K562 (cell line): ENCODE results near the gene PRAME. TPM values are rescaled to one million over a fixed set of nuclear protein-coding genes. Genes with fewer than 3 reads are reported as not detected.

Source experiments
- ATAC-seq: fragments of 200-7000 bp; cut with Tn5 transposase; 3 replicates; pipeline ENCODE4 v1.9.1; 2020; ENCODE audit warnings: moderate library complexity
- BruUV-seq: library from RNA; stranded (reverse); fragments of 400-500 nt; replicated peaks from 2 replicates; lab custom pipeline; 2021; lab: Mats Ljungman, UMichigan
- CTCF ChIA-PET: fragments of 300-600 bp; formaldehyde crosslinking; extraction: SDS; loops from one replicate; lab custom pipeline; 2021; ENCODE audit warnings: low intra/inter-chr PET ratio; lab: Yijun Ruan, JAX
- POLR2A ChIA-PET: fragments of 300-600, 350-650 bp; sonication (Branson Sonifier 250); formaldehyde crosslinking; extraction: SDS; loops from one replicate; lab custom pipeline; 2021; ENCODE audit warnings: antibody characterized with exemption, inconsistent platforms; lab: Yijun Ruan, JAX
- DNase-seq, 4 experiments: peaks; one replicate each; pipeline versions ENCODE4 v3.0.0 to v3.0.0-alpha.2; 2011 to 2018; ENCODE audit warnings: low spot score in 3 of 4, mixed read lengths in 3 of 4; ENCODE audit errors: extremely low read depth in 1 of 4
- FAIRE-seq: peaks from 2 replicates; lab custom pipeline; 2011; peaks lifted over from hg19 to GRCh38; lab: Jason Lieb, UNC
- H2AFZ ChIP-seq: 2 replicates; pipeline ENCODE4 v1.6.0; 2011; ENCODE audit warnings: low read depth, low read length, control low read depth, inconsistent platforms
- H3K27ac ChIP-seq: fragments of 200-600 bp; 3 replicates; pipeline ENCODE4 v1.8.0; 2011; ENCODE audit warnings: low read depth, mild to moderate bottlenecking, control low read depth, inconsistent platforms, low read length, moderate library complexity, mixed read lengths; ENCODE audit errors: extremely low read depth
- H3K27me3 ChIP-seq, 2 experiments: fragments of 300-600 bp in 1 of 2; 2 replicates in 1 of 2; 3 replicates in 1 of 2; pipeline versions ENCODE4 v1.6.0 to v1.8.0; 2011; ENCODE audit warnings: inconsistent platforms in 2 of 2, low read length in 2 of 2, mild to moderate bottlenecking in 1 of 2, mixed read lengths in 1 of 2, moderate library complexity in 1 of 2; ENCODE audit not compliant: control insufficient read depth in 2 of 2, insufficient read depth in 2 of 2
- H3K36me3 ChIP-seq: fragments of 300-600 bp; 3 replicates; pipeline ENCODE4 v1.8.0; 2011; ENCODE audit warnings: mild to moderate bottlenecking, low read length, inconsistent platforms; ENCODE audit not compliant: control insufficient read depth, insufficient read depth
- H3K4me1 ChIP-seq, 2 experiments: fragments of 200-600 bp in 1 of 2; replicated peaks in 1 of 2; 2 replicates in 1 of 2; 3 replicates in 1 of 2; pipeline versions ENCODE4 v1.5.1 to v1.8.0; 2011; ENCODE audit warnings: inconsistent platforms in 2 of 2, low read length in 2 of 2, mild to moderate bottlenecking in 1 of 2, mixed read lengths in 1 of 2, moderate library complexity in 1 of 2; ENCODE audit not compliant: control insufficient read depth in 2 of 2, insufficient read depth in 2 of 2
- H3K4me2 ChIP-seq: 2 replicates; pipeline ENCODE4 v1.6.1; 2011; ENCODE audit warnings: low read length, control low read depth, inconsistent platforms, mixed read lengths; ENCODE audit not compliant: insufficient read depth
- H3K4me3 ChIP-seq: fragments of 200-600 bp; sonication (generic), shearing (Covaris generic); 2 replicates; pipeline ENCODE4 v1.5.1; 2016; ENCODE audit warnings: control low read depth, inconsistent platforms
- H3K79me2 ChIP-seq: fragments of 200-600 bp; 3 replicates; pipeline ENCODE4 v1.8.0; 2011; ENCODE audit warnings: low read length, inconsistent platforms; ENCODE audit not compliant: control insufficient read depth, insufficient read depth
- H3K9ac ChIP-seq, 2 experiments: 2 replicates each; pipeline versions ENCODE4 v1.6.0 to v1.6.1; 2011; ENCODE audit warnings: low read depth in 2 of 2, low read length in 2 of 2, control low read depth in 1 of 2, inconsistent platforms in 1 of 2, mild to moderate bottlenecking in 1 of 2, mixed read lengths in 1 of 2; ENCODE audit not compliant: insufficient read depth in 1 of 2
- H3K9me1 ChIP-seq: one replicate; pipeline ENCODE4 v1.6.0; 2011; ENCODE audit warnings: inconsistent platforms, mild to moderate bottlenecking, low read length, moderate library complexity; ENCODE audit not compliant: control insufficient read depth, insufficient read depth
- H3K9me3 ChIP-seq: replicated peaks from 2 replicates; pipeline ENCODE4 v1.5.1; 2011; ENCODE audit warnings: low read depth, low read length, inconsistent platforms; ENCODE audit not compliant: control insufficient read depth, insufficient read depth
- H4K20me1 ChIP-seq: replicated peaks from 2 replicates; pipeline ENCODE4 v1.6.1; 2011; ENCODE audit warnings: low read length, inconsistent platforms, mixed read lengths; ENCODE audit not compliant: control insufficient read depth, insufficient read depth
- ETV6 ChIP-seq, 3 experiments: fragments of 150-350 bp in 1 of 3; sonication (generic) in 1 of 3; formaldehyde crosslinking in 1 of 3; IDR thresholded peaks; 2 replicates each; pipeline versions ENCODE4 v1.6.1 to v1.8.0; 2014 to 2022; ENCODE audit warnings: borderline replicate concordance in 2 of 3, low read depth in 2 of 3, antibody characterized with exemption in 1 of 3, low read length in 1 of 3, mild to moderate bottlenecking in 1 of 3, missing genetic modification reagents in 1 of 3
- PYGO2 ChIP-seq: fragments of 450-650 bp; IDR thresholded peaks from 2 replicates; pipeline ENCODE4 v1.6.1; 2016; ENCODE audit warnings: mild to moderate bottlenecking, missing genetic modification characterization, moderate library complexity, missing compliant biosample characterization
- WGBS: fragments of 100-300 bp; shearing (Covaris generic); methylation state at CpG from one replicate; pipeline ENCODE4 v1.1.6; 2016; ENCODE audit warnings: low coverage, mixed read lengths; ENCODE audit not compliant: insufficient coverage; ENCODE audit errors: missing lambda C conversion rate; 5-methylcytosine and 5-hydroxymethylcytosine counted together
- in situ Hi-C: fragments of 300-500 bp; cut with MboI; formaldehyde crosslinking; loops from 4 replicates; pipeline ENCODE4 v1.15.0; 2018; ENCODE audit warnings: inconsistent platforms, mixed read lengths
- intact Hi-C: fragments of 100-400 bp; cut with micrococcal nuclease; formaldehyde crosslinking; loops from 2 replicates; pipeline ENCODE4 v1.14.2; 2022
- polyA plus RNA-seq, 8 experiments: library from polyadenylated mRNA; depleted of rRNA in 4 of 8; stranded (reverse) in 5 of 8; unstranded in 3 of 8; fragments of >200 nt; fragmentation: Nextera tagmentation in 2 of 8; fragmentation: Illumina TruSeq in 1 of 8; extraction: Ambion mirVana in 2 of 8; extraction: Trizol in 1 of 8; gene quantifications; 2 replicates each; pipeline versions ENCODE4 v1.2.1 to v1.2.3, GENCODE V29; 2011 to 2014; ENCODE audit warnings: inconsistent platforms in 1 of 8, missing spikeins in 1 of 8
- total RNA-seq, 7 experiments: library from RNA; depleted of rRNA in 6 of 7; stranded (reverse); fragments of >200 nt in 6 of 7; fragmentation: Illumina TruSeq in 2 of 7; extraction: Trizol in 2 of 7; gene quantifications; 2 replicates each; pipeline versions ENCODE4 v1.2.1 to v1.2.3, GENCODE V29; 2011 to 2021; ENCODE audit warnings: low replicate concordance in 1 of 7
- TF ChIP-seq, protein P1 (sequence below): fragments of 450-650 bp; IDR thresholded peaks from 2 replicates; pipeline ENCODE4 v1.7.0; 2016; ENCODE audit warnings: borderline replicate concordance
- TF ChIP-seq, protein P2 (sequence below): sonication (generic); formaldehyde crosslinking; IDR thresholded peaks from 2 replicates; pipeline ENCODE4 v1.8.0; 2022; ENCODE audit warnings: missing genetic modification reagents, mild to moderate bottlenecking, borderline replicate concordance
- TF ChIP-seq, protein P3 (sequence below): sonication (generic); formaldehyde crosslinking; IDR thresholded peaks from 2 replicates; pipeline ENCODE4 v1.8.0; 2022; ENCODE audit warnings: mild to moderate bottlenecking, missing genetic modification reagents
- TF ChIP-seq, protein P4 (sequence below): fragments of 450-650 bp; IDR thresholded peaks from one replicate; pipeline ENCODE4 v1.6.1; 2018; ENCODE audit warnings: mild to moderate bottlenecking, moderate library complexity; ENCODE audit not compliant: partially characterized antibody
- TF ChIP-seq, protein P5 (sequence below): sonication (generic); formaldehyde crosslinking; IDR thresholded peaks from 2 replicates; pipeline ENCODE4 v1.8.1; 2023; ENCODE audit warnings: mild to moderate bottlenecking, missing genetic modification reagents

PRAME gene
- total and polyA plus RNA-seq, 9 of the 15 experiments (the other 6 are each of a cell fraction or from before 2014, with no cell fraction given), result 662 to 2,141 (median 1,142) TPM

DNA sequence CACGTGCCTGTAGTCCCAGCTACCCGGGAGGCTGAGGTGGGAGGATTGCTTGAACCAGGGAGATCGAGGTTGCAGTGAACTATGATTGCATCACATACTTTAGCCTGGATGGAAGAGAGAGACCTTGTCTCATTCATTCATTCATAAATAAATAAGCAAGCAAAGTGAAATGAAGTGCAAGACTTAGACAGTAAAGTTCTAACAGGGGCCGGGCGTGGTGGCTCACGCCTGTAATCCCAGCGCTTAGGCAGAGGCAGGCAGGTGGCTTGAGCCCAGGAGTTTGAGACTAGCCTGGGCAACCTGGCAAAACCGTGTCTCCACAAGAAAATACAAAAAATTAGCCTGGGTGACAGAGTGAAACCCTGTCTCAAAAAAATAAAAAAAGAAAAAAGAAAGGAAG is 37.4 kb downstream of the PRAME start:
- no peaks in the 10 kb centered on the region; the same call in 1 of the 2 replicates for H3K9me3 ChIP-seq
- intact Hi-C loops (no loop called here), in situ Hi-C loops (no loop called here)
- H3K4me2 ChIP-seq, result no peak overlapping the region
- peak overlapping the region in 1 of 2 experiments; percentile 4; a peak in 1 of 4 replicates for H3K9ac ChIP-seq
- peaks cover 27 to 30% of the 10 kb centered on the region in 2 experiments for H3K4me1 ChIP-seq
- no peaks in the 10 kb centered on the region for H3K27me3 ChIP-seq
- ChIA-PET POLR2A (interaction anchor here (0.6 to 14.7 kb wide), 8 partner anchors 10 to 51 kb away, joined by 3 to 289 read pairs (median 48); partner anchors contain the start of genes PRAME and ZNF280B), CTCF (interaction anchor here (1.3 kb wide), 2 partner anchors 37 to 41 kb away, joined by 3 read pairs; partner anchors contain the start of gene PRAME)
- WGBS, result 54% methylated on average over 8 of the region's 8 CpGs
- H2AFZ ChIP-seq, result peak overlapping the region; percentile 88
- no peaks in the 10 kb centered on the region for H4K20me1 ChIP-seq
- H3K27ac ChIP-seq, result peak overlapping the region; percentile 61; the same call in 1 of the 3 replicates
- peaks cover 20% of the 10 kb centered on the region for H3K79me2 ChIP-seq
- DNase-seq, result peak in 1 of 4 experiments; percentile 55
- no TSS peak for BruUV-seq
- peaks cover 10% of the 10 kb centered on the region; the same call in 1 of the 3 replicates for H3K36me3 ChIP-seq
- no peak overlapping the region for H3K4me3 ChIP-seq
- ATAC-seq, result no peak
- peaks cover 4% of the 10 kb centered on the region for H3K9me1 ChIP-seq
- FAIRE-seq, result no peak
- TF ChIP-seq, protein P1, sequence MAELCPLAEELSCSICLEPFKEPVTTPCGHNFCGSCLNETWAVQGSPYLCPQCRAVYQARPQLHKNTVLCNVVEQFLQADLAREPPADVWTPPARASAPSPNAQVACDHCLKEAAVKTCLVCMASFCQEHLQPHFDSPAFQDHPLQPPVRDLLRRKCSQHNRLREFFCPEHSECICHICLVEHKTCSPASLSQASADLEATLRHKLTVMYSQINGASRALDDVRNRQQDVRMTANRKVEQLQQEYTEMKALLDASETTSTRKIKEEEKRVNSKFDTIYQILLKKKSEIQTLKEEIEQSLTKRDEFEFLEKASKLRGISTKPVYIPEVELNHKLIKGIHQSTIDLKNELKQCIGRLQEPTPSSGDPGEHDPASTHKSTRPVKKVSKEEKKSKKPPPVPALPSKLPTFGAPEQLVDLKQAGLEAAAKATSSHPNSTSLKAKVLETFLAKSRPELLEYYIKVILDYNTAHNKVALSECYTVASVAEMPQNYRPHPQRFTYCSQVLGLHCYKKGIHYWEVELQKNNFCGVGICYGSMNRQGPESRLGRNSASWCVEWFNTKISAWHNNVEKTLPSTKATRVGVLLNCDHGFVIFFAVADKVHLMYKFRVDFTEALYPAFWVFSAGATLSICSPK, result no peak
- TF ChIP-seq, protein P2, sequence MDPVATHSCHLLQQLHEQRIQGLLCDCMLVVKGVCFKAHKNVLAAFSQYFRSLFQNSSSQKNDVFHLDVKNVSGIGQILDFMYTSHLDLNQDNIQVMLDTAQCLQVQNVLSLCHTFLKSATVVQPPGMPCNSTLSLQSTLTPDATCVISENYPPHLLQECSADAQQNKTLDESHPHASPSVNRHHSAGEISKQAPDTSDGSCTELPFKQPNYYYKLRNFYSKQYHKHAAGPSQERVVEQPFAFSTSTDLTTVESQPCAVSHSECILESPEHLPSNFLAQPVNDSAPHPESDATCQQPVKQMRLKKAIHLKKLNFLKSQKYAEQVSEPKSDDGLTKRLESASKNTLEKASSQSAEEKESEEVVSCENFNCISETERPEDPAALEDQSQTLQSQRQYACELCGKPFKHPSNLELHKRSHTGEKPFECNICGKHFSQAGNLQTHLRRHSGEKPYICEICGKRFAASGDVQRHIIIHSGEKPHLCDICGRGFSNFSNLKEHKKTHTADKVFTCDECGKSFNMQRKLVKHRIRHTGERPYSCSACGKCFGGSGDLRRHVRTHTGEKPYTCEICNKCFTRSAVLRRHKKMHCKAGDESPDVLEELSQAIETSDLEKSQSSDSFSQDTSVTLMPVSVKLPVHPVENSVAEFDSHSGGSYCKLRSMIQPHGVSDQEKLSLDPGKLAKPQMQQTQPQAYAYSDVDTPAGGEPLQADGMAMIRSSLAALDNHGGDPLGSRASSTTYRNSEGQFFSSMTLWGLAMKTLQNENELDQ (CRISPR knock-in tag), result 0 out of 2 replicates have a peak, but pooled peaks have one; percentile 6
- TF ChIP-seq, protein P3, sequence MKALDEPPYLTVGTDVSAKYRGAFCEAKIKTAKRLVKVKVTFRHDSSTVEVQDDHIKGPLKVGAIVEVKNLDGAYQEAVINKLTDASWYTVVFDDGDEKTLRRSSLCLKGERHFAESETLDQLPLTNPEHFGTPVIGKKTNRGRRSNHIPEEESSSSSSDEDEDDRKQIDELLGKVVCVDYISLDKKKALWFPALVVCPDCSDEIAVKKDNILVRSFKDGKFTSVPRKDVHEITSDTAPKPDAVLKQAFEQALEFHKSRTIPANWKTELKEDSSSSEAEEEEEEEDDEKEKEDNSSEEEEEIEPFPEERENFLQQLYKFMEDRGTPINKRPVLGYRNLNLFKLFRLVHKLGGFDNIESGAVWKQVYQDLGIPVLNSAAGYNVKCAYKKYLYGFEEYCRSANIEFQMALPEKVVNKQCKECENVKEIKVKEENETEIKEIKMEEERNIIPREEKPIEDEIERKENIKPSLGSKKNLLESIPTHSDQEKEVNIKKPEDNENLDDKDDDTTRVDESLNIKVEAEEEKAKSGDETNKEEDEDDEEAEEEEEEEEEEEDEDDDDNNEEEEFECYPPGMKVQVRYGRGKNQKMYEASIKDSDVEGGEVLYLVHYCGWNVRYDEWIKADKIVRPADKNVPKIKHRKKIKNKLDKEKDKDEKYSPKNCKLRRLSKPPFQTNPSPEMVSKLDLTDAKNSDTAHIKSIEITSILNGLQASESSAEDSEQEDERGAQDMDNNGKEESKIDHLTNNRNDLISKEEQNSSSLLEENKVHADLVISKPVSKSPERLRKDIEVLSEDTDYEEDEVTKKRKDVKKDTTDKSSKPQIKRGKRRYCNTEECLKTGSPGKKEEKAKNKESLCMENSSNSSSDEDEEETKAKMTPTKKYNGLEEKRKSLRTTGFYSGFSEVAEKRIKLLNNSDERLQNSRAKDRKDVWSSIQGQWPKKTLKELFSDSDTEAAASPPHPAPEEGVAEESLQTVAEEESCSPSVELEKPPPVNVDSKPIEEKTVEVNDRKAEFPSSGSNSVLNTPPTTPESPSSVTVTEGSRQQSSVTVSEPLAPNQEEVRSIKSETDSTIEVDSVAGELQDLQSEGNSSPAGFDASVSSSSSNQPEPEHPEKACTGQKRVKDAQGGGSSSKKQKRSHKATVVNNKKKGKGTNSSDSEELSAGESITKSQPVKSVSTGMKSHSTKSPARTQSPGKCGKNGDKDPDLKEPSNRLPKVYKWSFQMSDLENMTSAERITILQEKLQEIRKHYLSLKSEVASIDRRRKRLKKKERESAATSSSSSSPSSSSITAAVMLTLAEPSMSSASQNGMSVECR (CRISPR knock-in tag), result no peak
- TF ChIP-seq ETV6 (IDR thresholded peaks at IDR 0.05; ENCODE audit: borderline replicate concordance in 1 of 2, low read depth in 2 of 2, low read length in 1 of 2) (no peak), ETV6 (CRISPR knock-in tag; IDR thresholded peaks at IDR 0.05; ENCODE audit: borderline replicate concordance) (0 out of 2 replicates have a peak, but pooled peaks have one; percentile 24), PYGO2 (no peak)
- TF ChIP-seq, protein P4, sequence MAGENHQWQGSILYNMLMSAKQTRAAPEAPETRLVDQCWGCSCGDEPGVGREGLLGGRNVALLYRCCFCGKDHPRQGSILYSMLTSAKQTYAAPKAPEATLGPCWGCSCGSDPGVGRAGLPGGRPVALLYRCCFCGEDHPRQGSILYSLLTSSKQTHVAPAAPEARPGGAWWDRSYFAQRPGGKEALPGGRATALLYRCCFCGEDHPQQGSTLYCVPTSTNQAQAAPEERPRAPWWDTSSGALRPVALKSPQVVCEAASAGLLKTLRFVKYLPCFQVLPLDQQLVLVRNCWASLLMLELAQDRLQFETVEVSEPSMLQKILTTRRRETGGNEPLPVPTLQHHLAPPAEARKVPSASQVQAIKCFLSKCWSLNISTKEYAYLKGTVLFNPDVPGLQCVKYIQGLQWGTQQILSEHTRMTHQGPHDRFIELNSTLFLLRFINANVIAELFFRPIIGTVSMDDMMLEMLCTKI, result no peak
- TF ChIP-seq, protein P5, sequence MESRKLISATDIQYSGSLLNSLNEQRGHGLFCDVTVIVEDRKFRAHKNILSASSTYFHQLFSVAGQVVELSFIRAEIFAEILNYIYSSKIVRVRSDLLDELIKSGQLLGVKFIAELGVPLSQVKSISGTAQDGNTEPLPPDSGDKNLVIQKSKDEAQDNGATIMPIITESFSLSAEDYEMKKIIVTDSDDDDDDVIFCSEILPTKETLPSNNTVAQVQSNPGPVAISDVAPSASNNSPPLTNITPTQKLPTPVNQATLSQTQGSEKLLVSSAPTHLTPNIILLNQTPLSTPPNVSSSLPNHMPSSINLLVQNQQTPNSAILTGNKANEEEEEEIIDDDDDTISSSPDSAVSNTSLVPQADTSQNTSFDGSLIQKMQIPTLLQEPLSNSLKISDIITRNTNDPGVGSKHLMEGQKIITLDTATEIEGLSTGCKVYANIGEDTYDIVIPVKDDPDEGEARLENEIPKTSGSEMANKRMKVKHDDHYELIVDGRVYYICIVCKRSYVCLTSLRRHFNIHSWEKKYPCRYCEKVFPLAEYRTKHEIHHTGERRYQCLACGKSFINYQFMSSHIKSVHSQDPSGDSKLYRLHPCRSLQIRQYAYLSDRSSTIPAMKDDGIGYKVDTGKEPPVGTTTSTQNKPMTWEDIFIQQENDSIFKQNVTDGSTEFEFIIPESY (CRISPR knock-in tag), result peak; percentile 95
